ENCODE data around the gene ELAVL1. TPM values are rescaled to one million over a fixed set of nuclear protein-coding genes. Genes with fewer than 3 reads are reported as not detected.
A peak's percentile ranks its signal among the peaks of the same experiment; 100 is the strongest.

ELAVL1 gene
- total and polyA plus RNA-seq, 2 donors (not counting 1 experiment from before 2014, with no cell fraction given): 21.8 to 63.5 TPM

DNA sequence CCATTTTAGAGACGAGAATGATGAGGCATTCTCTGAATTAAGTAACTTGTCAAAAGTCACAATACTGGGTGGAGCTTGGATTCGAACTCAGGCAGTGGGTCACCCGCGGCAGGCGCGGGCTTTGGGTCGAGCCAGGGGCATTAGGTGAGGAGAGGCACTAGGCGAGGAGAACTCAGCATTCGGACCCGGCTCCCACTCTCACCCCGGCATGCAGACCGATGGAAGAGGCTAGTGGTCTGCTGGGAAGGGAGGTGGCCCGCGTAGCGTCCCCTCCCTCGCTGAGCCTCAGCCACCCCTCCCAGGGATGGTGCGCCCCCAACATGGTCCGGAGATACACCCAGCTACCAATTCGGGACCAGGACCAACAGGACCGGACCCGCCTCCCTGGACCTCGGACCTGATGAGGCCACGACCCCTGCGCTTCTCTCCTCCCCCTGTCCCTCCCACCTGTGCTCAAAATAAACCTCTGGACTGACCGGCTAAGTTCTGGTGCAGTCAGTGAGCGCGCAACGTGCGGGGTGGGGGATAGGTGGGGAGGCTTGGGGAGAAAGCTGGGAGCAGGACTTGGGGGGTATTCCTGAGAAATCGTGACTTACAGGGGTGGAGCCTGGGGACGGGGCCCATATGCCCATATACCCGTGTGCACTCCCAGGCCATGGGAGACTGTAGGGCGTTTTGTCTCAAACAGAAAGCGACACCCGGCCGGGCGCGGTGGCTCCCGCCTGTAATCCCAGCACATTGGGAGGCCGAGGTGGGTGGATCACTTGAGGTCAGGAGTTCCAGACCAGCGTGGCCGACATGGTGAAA is 86.6 kb downstream of the ELAVL1 start:
- Mint-ChIP-seq H3K9me3 (ENCODE audit: insufficient read depth) (no peaks in the 10 kb centered on the region), H3K27ac (no peak overlapping the region), H3K27me3 (peaks cover 24% of the 10 kb centered on the region), H3K4me1 (peaks cover 46% of the 10 kb centered on the region), H3K4me3 (peak overlapping the region; percentile 95)
- intact Hi-C loops (cut with micrococcal nuclease): no loop called here
- no peak overlapping the region for H2AFZ ChIP-seq (ENCODE audit: insufficient read depth, low read depth, low read length, poor library complexity, severe bottlenecking)
- peaks cover 6% of the 10 kb centered on the region for H3K79me2 ChIP-seq (ENCODE audit: control insufficient read depth, insufficient read depth, low read length)
- H3K27ac ChIP-seq (ENCODE audit: low read length in 2 of 2): no peak overlapping the region
- TF ChIP-seq, protein P1, sequence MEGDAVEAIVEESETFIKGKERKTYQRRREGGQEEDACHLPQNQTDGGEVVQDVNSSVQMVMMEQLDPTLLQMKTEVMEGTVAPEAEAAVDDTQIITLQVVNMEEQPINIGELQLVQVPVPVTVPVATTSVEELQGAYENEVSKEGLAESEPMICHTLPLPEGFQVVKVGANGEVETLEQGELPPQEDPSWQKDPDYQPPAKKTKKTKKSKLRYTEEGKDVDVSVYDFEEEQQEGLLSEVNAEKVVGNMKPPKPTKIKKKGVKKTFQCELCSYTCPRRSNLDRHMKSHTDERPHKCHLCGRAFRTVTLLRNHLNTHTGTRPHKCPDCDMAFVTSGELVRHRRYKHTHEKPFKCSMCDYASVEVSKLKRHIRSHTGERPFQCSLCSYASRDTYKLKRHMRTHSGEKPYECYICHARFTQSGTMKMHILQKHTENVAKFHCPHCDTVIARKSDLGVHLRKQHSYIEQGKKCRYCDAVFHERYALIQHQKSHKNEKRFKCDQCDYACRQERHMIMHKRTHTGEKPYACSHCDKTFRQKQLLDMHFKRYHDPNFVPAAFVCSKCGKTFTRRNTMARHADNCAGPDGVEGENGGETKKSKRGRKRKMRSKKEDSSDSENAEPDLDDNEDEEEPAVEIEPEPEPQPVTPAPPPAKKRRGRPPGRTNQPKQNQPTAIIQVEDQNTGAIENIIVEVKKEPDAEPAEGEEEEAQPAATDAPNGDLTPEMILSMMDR (IDR thresholded peaks at IDR 0.05): no peak
- no peak for TF ChIP-seq EZH2 (IDR thresholded peaks at IDR 0.05; ENCODE audit: borderline replicate concordance, insufficient read depth, low read depth, low read length, poor library complexity, severe bottlenecking)
- no peak for ATAC-seq (ENCODE audit: low read depth)
- POLR2A ChIA-PET: interaction anchor here (0.5 to 2.8 kb wide), 4 partner anchors 7 to 92 kb away, joined by 3 to 29 read pairs (median 9); partner anchors contain the start of genes MAP2K7 and TIMM44
- peaks cover 57 to 58% of the 10 kb centered on the region in 2 donors for H3K4me1 ChIP-seq (ENCODE audit: control insufficient read depth in 2 of 2, insufficient read depth in 2 of 2, low read length in 2 of 2)
- CTCF ChIA-PET: interaction anchor here (1.2 to 3.8 kb wide), 8 partner anchors 10 to 89 kb away, joined by 3 to 28 read pairs (median 12); partner anchors contain the start of genes MAP2K7 and TIMM44
- no peak overlapping the region for H3K4me3 ChIP-seq (ENCODE audit: control extremely low read depth in 1 of 5, extremely low read depth in 1 of 5, insufficient read depth in 1 of 5, low read depth in 2 of 5, low read length in 4 of 5)
- H4K20me1 ChIP-seq (ENCODE audit: control insufficient read depth, insufficient read depth, low read length, poor library complexity, severe bottlenecking): peaks cover 50% of the 10 kb centered on the region
- 39% methylated on average over 30 of the region's 42 CpGs for whole genome bisulfite sequencing (ENCODE audit: insufficient coverage)
- H3K36me3 ChIP-seq (replicated peaks in 1 of 2; ENCODE audit: control extremely low read depth in 1 of 2, control insufficient read depth in 1 of 2, extremely low read depth in 1 of 2, insufficient read depth in 2 of 2, low read length in 1 of 2): peaks cover 0 to 13% of the 10 kb centered on the region in 2 experiments
- H3K9me3 ChIP-seq (ENCODE audit: control extremely low read depth in 1 of 3, control insufficient read depth in 2 of 3, insufficient read depth in 1 of 3, low read length in 2 of 3): peaks cover 0 to 28% (median 0%) of the 10 kb centered on the region in 3 donors
- DNase-seq: no peak
- H3K4me2 ChIP-seq (replicated peaks; ENCODE audit: low read depth, low read length, poor library complexity, severe bottlenecking): peak overlapping the region; percentile 93
- H3K27me3 ChIP-seq (replicated peaks in 1 of 4; ENCODE audit: control extremely low read depth in 1 of 4, control insufficient read depth in 3 of 4, insufficient read depth in 4 of 4, low read length in 3 of 4): peaks cover 0 to 47% (median 25%) of the 10 kb centered on the region in 4 experiments
- H3K9ac ChIP-seq (ENCODE audit: low read length): no peak overlapping the region

All from B cell (primary cell).